ENCODE measurements around the gene OGT.
"Not testable (repeated sequence)": the region's sequence is repeated elsewhere in the genome, so short reads cannot be mapped to it uniquely, and the experiment has no call there.

GRCh38 chrX:71593210-71593609 is 60.3 kb downstream of the OGT start:
- TF ChIP-seq, protein P1, sequence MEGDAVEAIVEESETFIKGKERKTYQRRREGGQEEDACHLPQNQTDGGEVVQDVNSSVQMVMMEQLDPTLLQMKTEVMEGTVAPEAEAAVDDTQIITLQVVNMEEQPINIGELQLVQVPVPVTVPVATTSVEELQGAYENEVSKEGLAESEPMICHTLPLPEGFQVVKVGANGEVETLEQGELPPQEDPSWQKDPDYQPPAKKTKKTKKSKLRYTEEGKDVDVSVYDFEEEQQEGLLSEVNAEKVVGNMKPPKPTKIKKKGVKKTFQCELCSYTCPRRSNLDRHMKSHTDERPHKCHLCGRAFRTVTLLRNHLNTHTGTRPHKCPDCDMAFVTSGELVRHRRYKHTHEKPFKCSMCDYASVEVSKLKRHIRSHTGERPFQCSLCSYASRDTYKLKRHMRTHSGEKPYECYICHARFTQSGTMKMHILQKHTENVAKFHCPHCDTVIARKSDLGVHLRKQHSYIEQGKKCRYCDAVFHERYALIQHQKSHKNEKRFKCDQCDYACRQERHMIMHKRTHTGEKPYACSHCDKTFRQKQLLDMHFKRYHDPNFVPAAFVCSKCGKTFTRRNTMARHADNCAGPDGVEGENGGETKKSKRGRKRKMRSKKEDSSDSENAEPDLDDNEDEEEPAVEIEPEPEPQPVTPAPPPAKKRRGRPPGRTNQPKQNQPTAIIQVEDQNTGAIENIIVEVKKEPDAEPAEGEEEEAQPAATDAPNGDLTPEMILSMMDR (IDR thresholded peaks at IDR 0.05), result not testable (repeated sequence)
- TF ChIP-seq EP300 (IDR thresholded peaks at IDR 0.05), result not testable (repeated sequence)

Measured in gastroesophageal sphincter (tissue), 3 donors.